ENCODE results near the gene C11orf21. TPM values are rescaled to one million over a fixed set of nuclear protein-coding genes. Genes with fewer than 3 reads are reported as not detected.

C11orf21 gene
- polyA plus RNA-seq, 5 donors: 1.3 to 2.5 (median 1.9) TPM

GRCh38 chr11:2309251-2310072, 7.7 kb upstream of the C11orf21 start:
- DNase-seq: no peak

GRCh38 chr11:2308713-2309112, 7.0 kb upstream of the C11orf21 start:
- DNase-seq: no peak

GRCh38 chr11:2307501-2308331, 6.0 kb upstream of the C11orf21 start:
- DNase-seq: no peak

- DNase-seq: peak; percentile 61 to 69
Measured at GRCh38 chr11:2306877-2307500, 5.3 kb upstream of the C11orf21 start.

- peak; percentile 92 to 93 for DNase-seq
Measured at GRCh38 chr11:2306452-2306823, 4.7 kb upstream of the C11orf21 start.

GRCh38 chr11:2305788-2306451, 4.2 kb upstream of the C11orf21 start:
- DNase-seq: peak; percentile 86

GRCh38 chr11:2305140-2305778, 3.5 kb upstream of the C11orf21 start:
- DNase-seq: peak; percentile 55 to 70

GRCh38 chr11:2304506-2305139, 2.9 kb upstream of the C11orf21 start:
- no peak for DNase-seq

GRCh38 chr11:2303627-2304505, 2.1 kb upstream of the C11orf21 start:
- DNase-seq: no peak

GRCh38 chr11:2302896-2303626, 1.3 kb upstream of the C11orf21 start:
- DNase-seq: no peak

- no peak for DNase-seq
Measured at GRCh38 chr11:2302306-2302895, 683 bp upstream of the C11orf21 start.

GRCh38 chr11:2300936-2301630, 635 bp downstream of the C11orf21 start:
- no peak for DNase-seq

- DNase-seq: no peak
Measured at GRCh38 chr11:2300290-2300935, 1.3 kb downstream of the C11orf21 start.

GRCh38 chr11:2299773-2300172, 1.9 kb downstream of the C11orf21 start:
- no peak for DNase-seq

GRCh38 chr11:2298795-2299761, 2.6 kb downstream of the C11orf21 start:
- no peak for DNase-seq

GRCh38 chr11:2298131-2298794, 3.5 kb downstream of the C11orf21 start:
- DNase-seq: no peak
